Spleen (tissue), 11 donors: ENCODE results near the gene WRAP73. TPM values are rescaled to one million over a fixed set of nuclear protein-coding genes. Genes with fewer than 3 reads are reported as not detected.

Experiments used
- DNase-seq: peaks from one replicate; pipeline ENCODE4 v3.0.0-alpha.2; 2020
- H3K27ac ChIP-seq, 8 donors: fragments of 200-600 bp; sonication (generic) in 7 of 8; 1 replicate in 4 of 8; 2 replicates in 4 of 8; pipeline versions ENCODE4 v1.5.0 to v1.8.0; 2016 to 2021; ENCODE audit warnings: inconsistent platforms in 4 of 8, mild to moderate bottlenecking in 4 of 8, moderate library complexity in 1 of 8
- H3K27me3 ChIP-seq, 7 donors: fragments of 200-600 bp; sonication (generic) in 6 of 7; replicated peaks in 1 of 7; 1 replicate in 4 of 7; 2 replicates in 3 of 7; pipeline versions ENCODE4 v1.5.0 to v1.8.0; 2016 to 2021; ENCODE audit warnings: inconsistent platforms in 3 of 7, mild to moderate bottlenecking in 1 of 7
- H3K36me3 ChIP-seq, 6 donors: fragments of 200-600 bp; sonication (generic) in 5 of 6; 1 replicate in 4 of 6; 2 replicates in 2 of 6; pipeline versions ENCODE4 v1.5.0 to v1.8.0; 2016 to 2021; ENCODE audit warnings: inconsistent platforms in 2 of 6
- H3K4me1 ChIP-seq, 6 donors: fragments of 200-600 bp; sonication (generic) in 5 of 6; 1 replicate in 3 of 6; 2 replicates in 3 of 6; pipeline versions ENCODE4 v1.5.0 to v1.8.0; 2016 to 2021; ENCODE audit warnings: inconsistent platforms in 3 of 6
- H3K4me3 ChIP-seq, 8 donors: fragments of 200-600 bp; sonication (generic) in 7 of 8; 1 replicate in 4 of 8; 2 replicates in 4 of 8; pipeline versions ENCODE4 v1.5.0 to v1.8.0; 2016 to 2021; ENCODE audit warnings: inconsistent platforms in 4 of 8, mild to moderate bottlenecking in 4 of 8, moderate library complexity in 2 of 8
- H3K9me3 ChIP-seq, 8 donors: fragments of 200-600 bp; sonication (generic) in 7 of 8; 1 replicate in 4 of 8; 2 replicates in 4 of 8; pipeline versions ENCODE4 v1.5.0 to v1.8.0; 2016 to 2021; ENCODE audit warnings: inconsistent platforms in 4 of 8
- CTCF ChIP-seq, 11 experiments: fragments of 200-600 bp in 7 of 11; fragments of 450-650 bp in 4 of 11; sonication (generic) in 4 of 11; IDR thresholded peaks in 8 of 11; conservative IDR thresholded peaks in 3 of 11; 1 replicate in 7 of 11; 2 replicates in 4 of 11; pipeline versions ENCODE4 v1.4.0 to v1.8.0; 2016 to 2021; ENCODE audit warnings: antibody characterized with exemption in 11 of 11, inconsistent platforms in 4 of 11, mild to moderate bottlenecking in 1 of 11
- POLR2A ChIP-seq, 3 donors: fragments of 450-650 bp; IDR thresholded peaks; one replicate each; pipeline ENCODE4 v1.5.1; 2017; ENCODE audit warnings: antibody characterized with exemption in 3 of 3, mild to moderate bottlenecking in 1 of 3
- POLR2AphosphoS5 ChIP-seq, 3 donors: sonication (generic); formaldehyde crosslinking; IDR thresholded peaks; one replicate each; pipeline ENCODE4 v1.5.1; 2017; ENCODE audit warnings: antibody characterized with exemption in 3 of 3
- WGBS, 5 donors: extraction: QIAGEN DNeasy Blood & Tissue Kit in 3 of 5; methylation state at CpG; one replicate each; pipeline versions ENCODE4 v1.1.5 to v1.1.7; 2013 to 2018; 5-methylcytosine and 5-hydroxymethylcytosine counted together
- intact Hi-C: fragments of 100-400 bp; cut with DNase I; formaldehyde crosslinking; loops from one replicate; pipeline ENCODE4 v1.15.0; 2023; ENCODE audit warnings: low total_unique reads
- polyA plus RNA-seq, 3 donors: library from polyadenylated mRNA; stranded (reverse); fragments of 200-250 nt; gene quantifications; one replicate each; pipeline ENCODE4 v1.2.1, GENCODE V29; 2013
- total RNA-seq, 7 donors: library from RNA; depleted of rRNA in 3 of 7; stranded (reverse); fragments of >200 nt in 3 of 7; fragmentation: NEBNext Ultra II Directional in 4 of 7; extraction: Animal tissue kit (Norgen Biotek cat#: 25700) in 4 of 7; gene quantifications; one replicate each; pipeline versions ENCODE4 v1.1.0 to v1.2.1, GENCODE V29; 2016 to 2021
- donor health status: healthy with polysubstance abuse.
- donor health status: DM: no; HTN: no; CAD: no; lungs with moderate emphysema.
- donor health status: DM: no; HTN: no; CAD: no.
- donor health status: Bipolar disorder and iron deficiency.
- donor health status: healthy.
- donor health status: DM: no; HTN: no; CAD: no.
- donor health status: DM: yes; HTN: yes; CAD: no.

WRAP73 gene
- total and polyA plus RNA-seq, 10 donors, result 20.1 to 28.3 (median 25.3) TPM

GRCh38 chr1:3632298-3632697, 17.6 kb downstream of the WRAP73 start:
- Histone ChIP-seq H3K4me3 (no peak overlapping the region), H3K27ac (no peak overlapping the region), H3K36me3 (peaks cover 5 to 100% (median 96%) of the 10 kb centered on the region in 6 donors), H3K27me3 (no peaks in the 10 kb centered on the region), H3K4me1 (peaks cover 0 to 7% (median 3%) of the 10 kb centered on the region in 6 donors), H3K9me3 (no peaks in the 10 kb centered on the region)
- WGBS, 5 donors, result 94 to 98% (median 95%) methylated on average over 16 to 17 of the region's 17 CpGs
- DNase-seq, result peak; percentile 68
- intact Hi-C loops, result no loop called here
- TF ChIP-seq POLR2AphosphoS5 (IDR thresholded peaks at IDR 0.05) (no peak), CTCF (IDR thresholded peaks at IDR 0.05 in 8 of 11, conservative IDR thresholded peaks at IDR 0.05 in 3 of 11) (no peak), POLR2A (IDR thresholded peaks at IDR 0.05) (no peak)

DNA sequence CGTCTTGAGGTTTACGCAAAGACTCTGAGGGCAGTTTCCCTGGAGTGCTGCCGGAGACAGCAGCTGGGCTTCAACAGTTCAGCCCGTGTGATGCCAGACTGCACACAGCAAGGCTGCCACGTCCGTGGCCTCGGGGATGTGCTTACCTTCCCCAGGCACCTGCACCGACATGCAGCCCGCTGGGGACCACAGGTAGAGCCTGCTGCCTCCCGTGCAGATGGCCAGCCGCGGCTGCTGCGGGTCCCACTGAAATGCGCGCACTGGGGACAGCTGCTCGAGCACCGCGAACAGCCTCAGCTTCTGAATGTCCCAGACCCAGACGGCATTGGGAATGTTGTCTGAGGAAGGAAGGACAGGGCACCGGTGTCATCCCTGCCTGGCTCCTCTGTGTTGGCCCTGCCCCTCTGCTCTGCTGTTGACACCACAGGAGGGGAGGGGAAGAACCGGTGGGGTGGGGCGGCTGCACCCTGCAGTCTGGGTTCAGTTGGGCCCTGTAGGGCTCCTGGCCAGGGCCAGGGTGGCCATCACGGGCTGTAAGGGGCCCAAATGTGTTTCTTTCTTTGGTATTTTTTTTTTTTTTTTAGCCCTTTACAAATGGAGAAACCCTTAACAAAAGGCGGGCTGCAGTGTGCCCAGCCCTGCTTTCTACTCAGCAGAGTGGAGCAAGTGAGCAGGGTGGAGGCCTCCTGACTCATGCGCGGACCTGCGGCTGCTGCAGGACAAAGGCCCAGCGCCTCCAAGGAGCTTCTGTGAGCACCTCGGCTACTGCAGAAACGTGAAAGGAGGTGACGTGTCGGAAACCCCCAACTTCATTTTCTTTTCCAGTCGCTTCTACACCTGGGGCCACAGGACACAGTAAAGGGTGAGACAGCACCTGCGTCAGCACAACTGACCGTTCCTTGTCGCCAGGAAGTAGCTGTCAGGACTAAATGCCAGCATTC, 18.3 kb downstream of the WRAP73 start:
- intact Hi-C loops, result no loop called here
- 86 to 93% (median 91%) methylated on average over 34 to 36 of the region's 36 CpGs for WGBS, 5 donors
- DNase-seq, result peak; percentile 73
- H3K27ac ChIP-seq, result no peak overlapping the region
- H3K36me3 ChIP-seq, result peaks cover 5 to 100% (median 93%) of the 10 kb centered on the region in 6 donors
- no peaks in the 10 kb centered on the region for H3K27me3 ChIP-seq
- H3K4me3 ChIP-seq, result no peak overlapping the region
- peaks cover 0 to 9% (median 4%) of the 10 kb centered on the region in 6 donors for H3K4me1 ChIP-seq
- no peaks in the 10 kb centered on the region for H3K9me3 ChIP-seq
- TF ChIP-seq CTCF (IDR thresholded peaks at IDR 0.05 in 8 of 11, conservative IDR thresholded peaks at IDR 0.05 in 3 of 11), result no peak
- TF ChIP-seq POLR2AphosphoS5 (IDR thresholded peaks at IDR 0.05), result peak in 1 of 3 donors; percentile 37
- no peak for TF ChIP-seq POLR2A (IDR thresholded peaks at IDR 0.05)

DNA sequence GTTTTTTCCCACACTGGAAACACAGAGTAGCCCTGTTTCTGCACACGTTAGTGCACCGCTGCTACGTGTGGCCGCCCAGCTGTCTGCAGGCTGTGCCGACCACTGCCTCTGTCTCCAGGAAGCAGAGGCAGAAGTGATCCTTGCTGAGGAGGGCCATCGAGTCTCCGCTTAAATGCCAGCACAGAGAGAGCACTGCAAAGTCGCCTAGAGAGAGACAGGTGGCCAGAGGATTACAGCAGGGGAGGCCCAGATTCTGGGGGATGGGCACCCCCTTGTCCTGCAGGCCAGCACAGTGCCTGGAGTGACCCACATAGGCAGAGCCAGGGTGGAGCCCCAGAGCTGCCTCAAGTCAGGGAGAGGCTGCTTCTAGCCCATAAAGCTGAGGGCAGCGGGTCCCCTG, 19.0 kb downstream of the WRAP73 start:
- WGBS, 5 donors, result 65 to 90% (median 84%) methylated on average over 4 to 9 of the region's 9 CpGs
- Histone ChIP-seq H3K27ac (no peak overlapping the region), H3K4me3 (no peak overlapping the region), H3K9me3 (no peaks in the 10 kb centered on the region), H3K36me3 (peaks cover 5 to 100% (median 86%) of the 10 kb centered on the region in 6 donors), H3K27me3 (no peaks in the 10 kb centered on the region), H3K4me1 (peaks cover 1 to 15% (median 10%) of the 10 kb centered on the region in 6 donors)
- intact Hi-C loops, result no loop called here
- TF ChIP-seq POLR2AphosphoS5 (IDR thresholded peaks at IDR 0.05) (no peak), CTCF (IDR thresholded peaks at IDR 0.05 in 8 of 11, conservative IDR thresholded peaks at IDR 0.05 in 3 of 11) (no peak), POLR2A (IDR thresholded peaks at IDR 0.05) (no peak)
- no peak for DNase-seq

DNA sequence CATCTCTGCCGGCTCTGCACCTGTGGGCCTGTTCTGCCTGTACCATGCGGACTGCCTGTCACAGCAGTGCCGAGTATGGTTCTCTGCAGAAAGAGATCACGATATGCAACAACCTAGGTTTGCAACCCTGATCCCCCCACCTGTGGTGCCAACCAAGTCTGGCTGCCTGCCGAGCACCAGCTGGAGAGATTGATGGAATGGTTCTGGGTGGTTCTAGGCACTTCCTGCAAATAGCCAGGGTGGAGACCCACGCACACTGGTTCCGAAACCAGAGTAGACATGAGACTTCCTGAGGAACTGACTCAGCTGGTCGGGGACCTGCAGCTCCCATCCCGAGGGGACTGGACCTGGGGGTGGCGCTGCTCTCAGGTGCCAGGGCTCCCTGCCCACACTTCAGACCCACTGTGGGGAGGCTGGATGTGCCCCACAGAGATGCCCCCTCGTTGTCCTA, 19.7 kb downstream of the WRAP73 start:
- intact Hi-C loops, result no loop called here

More for the DNA sequence above, 19.7 kb downstream of the WRAP73 start:
- peaks cover 5 to 93% (median 79%) of the 10 kb centered on the region in 6 donors for H3K36me3 ChIP-seq
- peak; percentile 67 for DNase-seq
- no peaks in the 10 kb centered on the region for H3K27me3 ChIP-seq
- H3K4me1 ChIP-seq, result peaks cover 4 to 23% (median 16%) of the 10 kb centered on the region in 6 donors
- no peak overlapping the region for H3K4me3 ChIP-seq
- H3K27ac ChIP-seq, result no peak overlapping the region
- no peaks in the 10 kb centered on the region for H3K9me3 ChIP-seq
- WGBS, 5 donors, result 52 to 76% (median 66%) methylated on average over 7 to 11 of the region's 11 CpGs
- TF ChIP-seq POLR2AphosphoS5 (IDR thresholded peaks at IDR 0.05), result peak in 1 of 3 donors; percentile 15
- TF ChIP-seq CTCF (IDR thresholded peaks at IDR 0.05 in 8 of 11, conservative IDR thresholded peaks at IDR 0.05 in 3 of 11), result no peak
